Skeletal muscle satellite cell (primary cell): ENCODE measurements around the gene MOSPD3. TPM values are rescaled to one million over a fixed set of nuclear protein-coding genes. Genes with fewer than 3 reads are reported as not detected.
A peak's percentile ranks its signal among the peaks of the same experiment; 100 is the strongest.
"Not testable (repeated sequence)": the region's sequence is repeated elsewhere in the genome, so short reads cannot be mapped to it uniquely, and the experiment has no call there.

Experiments
- H3K27me3 ChIP-seq: 2 replicates; pipeline ENCODE4 v1.7.0; 2013; ENCODE audit warnings: low read length; ENCODE audit not compliant: control insufficient read depth, insufficient read depth
- H3K36me3 ChIP-seq: 2 replicates; pipeline ENCODE4 v1.7.0; 2013; ENCODE audit warnings: mild to moderate bottlenecking, control low read depth, low read length; ENCODE audit not compliant: insufficient read depth
- H3K4me1 ChIP-seq: 2 replicates; pipeline ENCODE4 v1.7.0; 2013; ENCODE audit warnings: low read length; ENCODE audit not compliant: control insufficient read depth, insufficient read depth
- H3K4me2 ChIP-seq: 2 replicates; pipeline ENCODE4 v1.7.0; 2013; ENCODE audit warnings: mild to moderate bottlenecking, low read length
- H3K4me3 ChIP-seq: 2 replicates; pipeline ENCODE4 v1.7.0; 2013; ENCODE audit warnings: low read length
- H3K9ac ChIP-seq: 2 replicates; pipeline ENCODE4 v1.7.0; 2013; ENCODE audit warnings: mild to moderate bottlenecking, low read depth, low read length, moderate library complexity
- H3K9me3 ChIP-seq: replicated peaks from 2 replicates; pipeline ENCODE4 v1.7.0; 2013; ENCODE audit warnings: mild to moderate bottlenecking, control low read depth, low read length
- small RNA-seq: library from RNA; depleted of rRNA; stranded (forward); fragments of <200 nt; gene quantifications from one replicate; pipeline ENCODE3, GENCODE V24; 2012

The MOSPD3 gene

DNA sequence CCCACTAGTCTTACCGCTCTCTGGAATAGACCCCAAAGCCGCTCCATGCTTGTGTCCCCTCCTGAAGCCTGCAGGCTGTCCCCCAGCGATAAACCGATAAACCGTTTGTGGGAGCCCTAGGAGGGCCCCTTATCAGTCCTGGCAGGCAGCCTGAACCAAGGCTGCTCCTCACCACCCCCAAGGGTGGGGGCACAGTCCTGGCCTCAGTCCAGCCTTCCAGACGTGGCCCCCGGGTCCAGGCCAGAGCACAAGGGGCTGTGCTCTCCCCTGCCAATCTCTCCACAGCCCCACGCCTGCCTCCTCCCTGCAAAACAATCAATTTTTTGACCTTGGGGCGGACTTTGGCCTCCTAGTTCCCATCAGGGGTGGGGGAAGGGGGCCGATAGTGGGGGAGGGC, 29.1 kb downstream of the MOSPD3 start, which contains the start of gene TFR2:
Gene TFR2, minus strand, starts transcription at position 90 of the 397 bp plus-strand sequence. Its CDS starts 43 bp downstream, at position 47.
- Histone ChIP-seq H3K4me1 (no peaks in the 10 kb centered on the region), H3K9me3 (no peaks in the 10 kb centered on the region), H3K4me3 (no peak within 1 kb of the TSS), H3K4me2 (no peak within 1 kb of the TSS), H3K36me3 (no peaks in the 10 kb centered on the region), H3K9ac (no peak within 1 kb of the TSS), H3K27me3 (peaks cover 56% of the 10 kb centered on the region)

GRCh38 chr7:100641860-100642533, 29.7 kb downstream of the MOSPD3 start:
- Histone ChIP-seq H3K9me3 (no peaks in the 10 kb centered on the region), H3K4me2 (no peak overlapping the region), H3K4me1 (no peaks in the 10 kb centered on the region), H3K36me3 (no peaks in the 10 kb centered on the region), H3K9ac (no peak overlapping the region), H3K4me3 (no peak overlapping the region), H3K27me3 (peaks cover 56% of the 10 kb centered on the region)

- H3K27me3 ChIP-seq, result peaks cover 60% of the 10 kb centered on the region
- H3K4me3 ChIP-seq, result no peak overlapping the region
- no peaks in the 10 kb centered on the region for H3K36me3 ChIP-seq
- no peaks in the 10 kb centered on the region for H3K4me1 ChIP-seq
- no peak overlapping the region for H3K9ac ChIP-seq
- H3K9me3 ChIP-seq, result no peaks in the 10 kb centered on the region
- no peak overlapping the region for H3K4me2 ChIP-seq
These were observed 30.2 kb downstream of the MOSPD3 start for GRCh38 chr7:100642534-100642907.

DNA sequence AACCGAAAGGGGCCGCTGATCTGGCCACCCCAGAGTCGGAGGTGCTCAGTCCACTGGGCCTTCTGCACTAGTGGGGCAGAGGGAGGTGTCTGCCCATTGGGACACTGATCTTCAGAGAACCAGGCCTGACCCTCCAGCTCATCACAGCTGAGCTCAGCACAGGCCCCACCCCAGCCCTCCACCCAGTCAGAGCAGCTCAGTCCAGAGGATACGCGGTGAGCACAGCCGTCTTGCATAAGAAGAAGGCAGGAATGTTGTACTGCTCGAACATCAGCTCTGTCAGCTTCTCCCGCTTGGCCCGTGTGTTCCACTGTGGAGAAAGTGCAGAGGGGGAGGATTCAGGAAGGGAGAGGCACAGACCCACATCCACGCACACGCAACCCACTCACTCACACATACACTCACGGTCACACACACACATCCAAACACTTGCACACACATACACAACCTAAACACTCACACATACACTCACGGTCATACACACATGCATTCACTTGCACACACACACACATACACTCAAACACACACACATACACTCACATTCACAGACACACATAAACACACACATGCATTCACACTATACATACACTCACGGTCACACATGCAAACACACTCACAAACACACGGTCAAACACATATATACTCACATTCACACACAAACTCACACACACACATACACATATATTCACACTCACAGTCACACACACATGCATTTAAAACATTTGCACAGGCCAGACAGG, 37.7 kb downstream of the MOSPD3 start:
- Histone ChIP-seq H3K4me1 (no peaks in the 10 kb centered on the region), H3K27me3 (peaks cover 38% of the 10 kb centered on the region), H3K36me3 (no peaks in the 10 kb centered on the region), H3K4me3 (no peak overlapping the region), H3K4me2 (no peak overlapping the region), H3K9me3 (no peaks in the 10 kb centered on the region), H3K9ac (no peak overlapping the region)

GRCh38 chr7:100654908-100655831, 42.8 kb downstream of the MOSPD3 start:
- Histone ChIP-seq H3K9me3 (no peaks in the 10 kb centered on the region), H3K4me2 (no peak overlapping the region), H3K27me3 (peaks cover 38% of the 10 kb centered on the region), H3K4me1 (no peaks in the 10 kb centered on the region), H3K4me3 (no peak overlapping the region), H3K9ac (no peak overlapping the region), H3K36me3 (no peaks in the 10 kb centered on the region)

DNA sequence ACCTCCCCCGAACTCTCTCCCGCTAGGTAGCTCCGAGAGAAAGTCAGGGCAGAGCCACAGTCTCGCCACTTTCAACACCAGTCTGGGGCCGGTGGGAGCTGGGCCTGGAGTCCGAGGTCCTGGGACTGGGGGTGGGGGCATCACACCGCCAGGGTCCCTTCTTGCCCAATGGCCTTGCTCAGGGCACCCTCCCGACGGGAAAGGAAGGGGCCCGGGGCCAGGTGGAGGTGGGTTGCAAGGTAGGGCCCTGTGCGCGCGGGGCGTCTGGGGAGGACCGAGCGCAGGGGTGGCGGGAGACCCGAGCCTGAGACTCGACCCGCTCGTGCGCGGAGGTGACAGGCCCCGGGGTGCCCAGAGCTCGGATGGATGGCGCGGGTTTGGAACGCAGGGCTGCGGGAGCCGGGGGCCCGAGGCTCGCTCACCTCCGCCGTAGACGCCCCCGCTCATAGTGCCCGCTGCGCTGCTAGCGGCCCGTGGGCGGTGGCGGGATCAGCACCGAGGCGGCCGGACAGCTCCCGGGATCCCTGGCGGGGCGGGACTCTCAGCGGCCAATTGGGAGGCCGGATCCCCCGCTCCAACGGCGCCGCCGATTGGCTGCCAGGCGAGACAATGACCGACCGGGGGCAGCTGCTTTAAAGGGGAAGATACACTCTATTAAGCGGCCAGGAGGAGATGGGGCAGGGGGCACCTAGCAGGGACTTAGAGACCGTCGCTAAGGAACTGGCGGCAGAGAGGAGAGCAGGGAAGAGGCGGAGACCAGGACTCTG, 43.8 kb downstream of the MOSPD3 start, which contains the start of gene ACTL6B:
Gene ACTL6B, minus strand, starts transcription at position 541 of the 767 bp plus-strand sequence. Its CDS starts 94 bp downstream, at position 447.
- Histone ChIP-seq H3K4me2 (peak within 1 kb of the TSS; percentile 11), H3K4me1 (no peaks in the 10 kb centered on the region), H3K9ac (no peak within 1 kb of the TSS), H3K36me3 (no peaks in the 10 kb centered on the region), H3K27me3 (peaks cover 38% of the 10 kb centered on the region), H3K4me3 (no peak within 1 kb of the TSS), H3K9me3 (no peaks in the 10 kb centered on the region)

DNA sequence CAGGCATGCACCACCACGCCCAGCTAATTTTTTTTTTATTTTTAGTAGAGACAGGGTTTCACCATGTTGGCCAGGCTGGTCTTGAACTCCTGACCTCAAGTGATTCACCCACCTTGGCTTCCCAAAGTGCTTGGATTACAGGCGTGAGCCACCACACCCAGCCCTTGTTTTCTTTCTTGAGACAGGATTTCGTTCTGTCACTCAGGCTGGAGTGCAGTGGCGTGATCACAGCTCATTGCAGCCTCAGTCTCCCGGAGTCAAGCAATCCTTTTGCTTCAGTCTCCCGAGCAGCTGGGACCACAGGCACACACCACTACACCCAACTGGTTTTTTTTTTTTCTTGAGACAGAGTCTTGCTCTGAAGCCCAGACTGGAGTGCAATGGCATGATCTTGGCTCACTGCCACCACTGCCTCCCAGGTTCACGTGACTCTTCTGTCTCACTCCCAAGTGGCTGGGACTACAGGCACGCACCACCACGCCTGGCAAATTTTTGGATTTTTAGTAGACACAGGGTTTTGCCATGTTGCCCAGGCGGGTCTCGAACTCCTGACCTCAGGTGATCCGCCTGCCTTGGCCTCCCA, 49.9 kb downstream of the MOSPD3 start:
- not testable (repeated sequence) for H3K36me3 ChIP-seq, H3K4me1 ChIP-seq, H3K9me3 ChIP-seq, H3K4me2 ChIP-seq, H3K9ac ChIP-seq, H3K4me3 ChIP-seq
- H3K27me3 ChIP-seq, result peaks cover 30% of the 10 kb centered on the region

Small RNA genes lying within 50 kb of the gene (small RNA-seq; reads per million reads assigned to genes)
- not detected for gene SAP25
